GM12872 (cell line): ENCODE measurements around the gene AAMDC.

Experiments used
- TF ChIP-seq, protein P1 (sequence below): IDR thresholded peaks from 3 replicates; pipeline ENCODE4 v1.5.1; 2011; ENCODE audit warnings: low read depth, mild to moderate bottlenecking, low read length, moderate library complexity; ENCODE audit not compliant: insufficient read depth

Gene AAMDC

DNA sequence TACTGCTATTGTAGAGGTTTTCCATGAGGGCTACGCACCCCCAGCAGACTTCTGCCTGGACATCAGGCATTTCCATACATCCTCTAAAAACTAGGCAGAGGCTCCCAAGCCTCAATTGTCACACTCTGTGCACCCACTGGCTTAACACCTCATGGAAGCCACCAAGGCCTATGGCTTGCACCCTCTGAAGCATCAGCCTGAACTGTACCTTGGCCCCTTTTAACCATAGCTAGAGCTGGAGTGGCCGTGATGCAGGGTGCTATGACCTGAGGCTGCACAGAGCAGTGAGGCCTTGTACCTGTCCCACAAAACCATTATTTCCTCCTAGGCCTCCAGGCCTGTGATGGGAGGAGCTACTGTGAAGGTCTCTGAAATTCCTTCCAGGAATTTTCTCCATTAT, 33.9 kb downstream of the AAMDC start:
- TF ChIP-seq, protein P1, sequence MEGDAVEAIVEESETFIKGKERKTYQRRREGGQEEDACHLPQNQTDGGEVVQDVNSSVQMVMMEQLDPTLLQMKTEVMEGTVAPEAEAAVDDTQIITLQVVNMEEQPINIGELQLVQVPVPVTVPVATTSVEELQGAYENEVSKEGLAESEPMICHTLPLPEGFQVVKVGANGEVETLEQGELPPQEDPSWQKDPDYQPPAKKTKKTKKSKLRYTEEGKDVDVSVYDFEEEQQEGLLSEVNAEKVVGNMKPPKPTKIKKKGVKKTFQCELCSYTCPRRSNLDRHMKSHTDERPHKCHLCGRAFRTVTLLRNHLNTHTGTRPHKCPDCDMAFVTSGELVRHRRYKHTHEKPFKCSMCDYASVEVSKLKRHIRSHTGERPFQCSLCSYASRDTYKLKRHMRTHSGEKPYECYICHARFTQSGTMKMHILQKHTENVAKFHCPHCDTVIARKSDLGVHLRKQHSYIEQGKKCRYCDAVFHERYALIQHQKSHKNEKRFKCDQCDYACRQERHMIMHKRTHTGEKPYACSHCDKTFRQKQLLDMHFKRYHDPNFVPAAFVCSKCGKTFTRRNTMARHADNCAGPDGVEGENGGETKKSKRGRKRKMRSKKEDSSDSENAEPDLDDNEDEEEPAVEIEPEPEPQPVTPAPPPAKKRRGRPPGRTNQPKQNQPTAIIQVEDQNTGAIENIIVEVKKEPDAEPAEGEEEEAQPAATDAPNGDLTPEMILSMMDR = no peak

GRCh38 chr11:77865805-77866204, 44.9 kb downstream of the AAMDC start:
- TF ChIP-seq, protein P1 = no peak

- TF ChIP-seq, protein P1 = no peak
Observed at GRCh38 chr11:77866336-77866735, 45.4 kb downstream of the AAMDC start.

- TF ChIP-seq, protein P1 = no peak
Observed at GRCh38 chr11:77868744-77869143, 47.8 kb downstream of the AAMDC start.

GRCh38 chr11:77871855-77872254, 50.9 kb downstream of the AAMDC start:
- TF ChIP-seq, protein P1 = no peak

DNA sequence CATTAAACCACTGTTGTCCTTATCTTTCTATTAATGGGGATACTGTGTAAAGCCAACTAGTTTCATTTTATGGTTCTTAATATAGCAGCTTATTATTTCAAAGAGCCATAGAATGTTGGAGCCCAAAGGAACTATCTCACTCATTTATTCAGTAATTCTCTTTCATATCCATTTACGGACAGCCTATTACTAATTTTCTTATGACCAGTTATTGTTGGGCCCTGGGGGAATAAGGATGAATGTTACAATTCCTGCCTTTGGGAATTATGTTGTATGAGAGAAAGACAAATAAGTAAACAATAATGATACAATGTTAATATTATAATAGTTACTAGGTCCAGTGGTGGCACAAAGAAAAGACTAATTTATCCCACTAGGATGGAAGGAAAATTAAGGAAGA, 52.4 kb downstream of the AAMDC start:
- TF ChIP-seq, protein P1 = no peak

GRCh38 chr11:77874206-77874605, 53.3 kb downstream of the AAMDC start:
- TF ChIP-seq, protein P1 = no peak

DNA sequence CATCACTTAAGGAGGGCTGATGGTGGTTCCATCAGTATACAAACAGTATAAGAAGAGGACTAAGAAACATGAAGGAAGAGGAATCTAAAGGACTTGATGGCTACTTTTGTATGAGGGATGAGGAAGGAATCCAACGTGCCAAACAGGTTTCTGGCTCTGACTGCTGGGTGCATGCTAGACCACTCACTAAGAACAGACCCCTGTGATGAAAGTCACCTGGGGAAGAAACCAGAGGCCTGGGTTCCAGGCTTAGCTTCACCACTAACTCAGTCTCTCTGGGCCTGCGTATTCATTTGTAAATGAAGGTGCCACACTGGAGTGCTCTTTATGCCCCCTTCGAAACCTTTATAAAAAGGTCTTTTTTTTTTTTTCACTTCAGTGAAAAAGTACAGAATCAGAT, 55.1 kb downstream of the AAMDC start:
- TF ChIP-seq, protein P1 = no peak
